IMR-90 (cell line): ENCODE data around the gene ALDH2. TPM values are rescaled to one million over a fixed set of nuclear protein-coding genes. Genes with fewer than 3 reads are reported as not detected.

Source experiments
- ATAC-seq: fragments of 200-7000 bp; cut with Tn5 transposase; 2 replicates; pipeline ENCODE4 v1.9.1; 2020; ENCODE audit warnings: low read depth, mild to moderate bottlenecking, moderate library complexity
- BruUV-seq: library from RNA; stranded (reverse); fragments of 400-500 nt; replicated peaks from 2 replicates; lab custom pipeline; 2021; lab: Mats Ljungman, UMichigan
- CTCF ChIA-PET: fragments of 300-600 bp; formaldehyde crosslinking; extraction: SDS; loops from one replicate; lab custom pipeline; 2021; ENCODE audit warnings: antibody characterized with exemption; lab: Yijun Ruan, JAX
- POLR2A ChIA-PET: fragments of 300-600 bp; sonication (Branson Sonifier 250); formaldehyde crosslinking; loops from one replicate; lab custom pipeline; 2022; ENCODE audit warnings: antibody characterized with exemption; ENCODE audit not compliant: unreplicated experiment; lab: Charles Lee
- DNase-seq: peaks from one replicate; pipeline ENCODE4 v3.0.0; 2013
- H2AFZ ChIP-seq: replicated peaks from 2 replicates; pipeline ENCODE3; 2013; ENCODE audit warnings: low read length, mild to moderate bottlenecking; ENCODE audit not compliant: poor library complexity
- H2AK5ac ChIP-seq: 2 replicates; pipeline ENCODE4 v1.6.1; 2013; ENCODE audit warnings: low read depth, low read length, inconsistent platforms
- H2AK9ac ChIP-seq: replicated peaks from 2 replicates; pipeline ENCODE3; 2013; ENCODE audit warnings: mild to moderate bottlenecking, low read depth, low read length, moderate library complexity; ENCODE audit not compliant: poor library complexity
- H2BK120ac ChIP-seq: 2 replicates; pipeline ENCODE4 v1.6.1; 2013; ENCODE audit warnings: low read depth, low read length, inconsistent platforms
- H2BK15ac ChIP-seq: 3 replicates; pipeline ENCODE4 v1.6.1; 2013; ENCODE audit warnings: low read depth, low read length, inconsistent platforms
- H2BK20ac ChIP-seq: 2 replicates; pipeline ENCODE4 v1.6.1; 2013; ENCODE audit warnings: low read depth, mild to moderate bottlenecking, inconsistent platforms, low read length, moderate library complexity
- H2BK5ac ChIP-seq: 2 replicates; pipeline ENCODE4 v1.6.1; 2013; ENCODE audit warnings: mild to moderate bottlenecking, low read depth, low read length, inconsistent platforms; ENCODE audit not compliant: poor library complexity, severe bottlenecking
- H3K14ac ChIP-seq: replicated peaks from 2 replicates; pipeline ENCODE4 v1.6.1; 2013; ENCODE audit warnings: low read depth, low read length, inconsistent platforms
- H3K18ac ChIP-seq: 2 replicates; pipeline ENCODE4 v1.6.1; 2013; ENCODE audit warnings: low read depth, low read length, control low read depth
- H3K23ac ChIP-seq: 2 replicates; pipeline ENCODE4 v1.6.1; 2013; ENCODE audit warnings: low read depth, low read length, inconsistent platforms
- H3K27ac ChIP-seq: 2 replicates; pipeline ENCODE4 v1.5.1; 2013; ENCODE audit warnings: mild to moderate bottlenecking, control low read depth, low read length; ENCODE audit not compliant: insufficient read depth
- H3K27me3 ChIP-seq: 2 replicates; pipeline ENCODE4 v1.6.1; 2013; ENCODE audit warnings: low read length; ENCODE audit not compliant: control insufficient read depth, insufficient read depth
- H3K36me3 ChIP-seq: 2 replicates; pipeline ENCODE4 v1.6.1; 2013; ENCODE audit warnings: low read length, mixed read lengths; ENCODE audit not compliant: control insufficient read depth, insufficient read depth
- H3K4ac ChIP-seq: 2 replicates; pipeline ENCODE4 v1.6.1; 2013; ENCODE audit warnings: low read depth, low read length, inconsistent platforms
- H3K4me1 ChIP-seq: 2 replicates; pipeline ENCODE4 v1.6.1; 2013; ENCODE audit warnings: low read length, mixed read lengths; ENCODE audit not compliant: control insufficient read depth, insufficient read depth
- H3K4me2 ChIP-seq: 2 replicates; pipeline ENCODE4 v1.6.1; 2013; ENCODE audit warnings: low read depth, mild to moderate bottlenecking, control low read depth, low read length, moderate library complexity
- H3K4me3 ChIP-seq: 2 replicates; pipeline ENCODE4 v1.5.1; 2013; ENCODE audit warnings: low read depth, mild to moderate bottlenecking, control low read depth, low read length, moderate library complexity; ENCODE audit not compliant: insufficient read depth
- H3K56ac ChIP-seq: 2 replicates; pipeline ENCODE4 v1.6.1; 2013; ENCODE audit warnings: low read length, inconsistent platforms; ENCODE audit not compliant: insufficient read depth; ENCODE audit errors: extremely low read depth
- H3K79me1 ChIP-seq, 2 experiments: 2 replicates each; pipeline ENCODE4 v1.6.1; 2013; ENCODE audit warnings: low read length in 2 of 2, inconsistent platforms in 1 of 2, low read depth in 1 of 2
- H3K9ac ChIP-seq: 2 replicates; pipeline ENCODE4 v1.6.1; 2013; ENCODE audit warnings: low read depth, low read length, control low read depth
- H3K9me1 ChIP-seq: 2 replicates; pipeline ENCODE4 v1.6.1; 2013; ENCODE audit warnings: low read length, inconsistent platforms; ENCODE audit not compliant: insufficient read depth
- H3K9me3 ChIP-seq: 2 replicates; pipeline ENCODE4 v1.6.1; 2013; ENCODE audit warnings: low read length; ENCODE audit not compliant: control insufficient read depth, insufficient read depth
- H4K20me1 ChIP-seq: 2 replicates; pipeline ENCODE4 v1.6.1; 2013; ENCODE audit warnings: low read length, inconsistent platforms; ENCODE audit not compliant: insufficient read depth
- H4K5ac ChIP-seq: 2 replicates; pipeline ENCODE4 v1.6.1; 2013; ENCODE audit warnings: mild to moderate bottlenecking, low read depth, low read length, control low read depth
- H4K8ac ChIP-seq, 2 experiments: 2 replicates each; pipeline ENCODE4 v1.6.1; 2013; ENCODE audit warnings: low read depth in 2 of 2, low read length in 2 of 2, control low read depth in 1 of 2, inconsistent platforms in 1 of 2
- H4K91ac ChIP-seq: 2 replicates; pipeline ENCODE4 v1.6.1; 2013; ENCODE audit warnings: low read depth, low read length, inconsistent platforms; ENCODE audit not compliant: insufficient read depth
- BHLHE40 ChIP-seq: fragments of 150-350 bp; IDR thresholded peaks from 2 replicates; pipeline ENCODE4 v1.6.1; 2016; ENCODE audit warnings: mild to moderate bottlenecking, low read depth, low read length
- CHD1 ChIP-seq: IDR thresholded peaks from 2 replicates; pipeline ENCODE4 v1.6.1; 2012; ENCODE audit warnings: low read depth, low read length, improper control_type of control experiment
- CTCF ChIP-seq: conservative IDR thresholded peaks from 2 replicates; pipeline ENCODE4 v1.5.1; 2012; ENCODE audit warnings: mild to moderate bottlenecking, low read depth, low read length, improper control_type of control experiment
- FOS ChIP-seq: fragments of 150-350 bp; IDR thresholded peaks from 2 replicates; pipeline ENCODE4 v1.6.1; 2016; ENCODE audit warnings: low read depth, low read length
- MAFK ChIP-seq: IDR thresholded peaks from 2 replicates; pipeline ENCODE4 v1.6.1; 2012; ENCODE audit warnings: low read depth, low read length, improper control_type of control experiment
- MAZ ChIP-seq: IDR thresholded peaks from 2 replicates; pipeline ENCODE4 v1.6.1; 2012; ENCODE audit warnings: low read depth, mild to moderate bottlenecking, low read length, improper control_type of control experiment, moderate library complexity, borderline replicate concordance
- MXI1 ChIP-seq: IDR thresholded peaks from 2 replicates; pipeline ENCODE4 v1.6.1; 2012; ENCODE audit warnings: low read depth, mild to moderate bottlenecking, low read length, moderate library complexity, borderline replicate concordance
- NFE2L2 ChIP-seq: fragments of 150-350 bp; IDR thresholded peaks from 2 replicates; pipeline ENCODE4 v1.6.1; 2016; ENCODE audit warnings: low read depth, mild to moderate bottlenecking, low read length
- POLR2A ChIP-seq: IDR thresholded peaks from 2 replicates; pipeline ENCODE4 v1.6.1; 2012; ENCODE audit warnings: mild to moderate bottlenecking, low read depth, low read length
- RAD21 ChIP-seq: IDR thresholded peaks from 2 replicates; pipeline ENCODE4 v1.6.1; 2012; ENCODE audit warnings: low read length, improper control_type of control experiment
- RCOR1 ChIP-seq: IDR thresholded peaks from 2 replicates; pipeline ENCODE4 v1.6.1; 2012; ENCODE audit warnings: mild to moderate bottlenecking, low read length, improper control_type of control experiment; ENCODE audit not compliant: insufficient replicate concordance
- RFX5 ChIP-seq: IDR thresholded peaks from 2 replicates; pipeline ENCODE4 v1.8.0; 2012; ENCODE audit warnings: low read depth, mild to moderate bottlenecking, low read length, moderate library complexity
- SMC3 ChIP-seq: fragments of 150-350 bp; IDR thresholded peaks from 2 replicates; pipeline ENCODE4 v1.6.1; 2016; ENCODE audit warnings: low read depth, mild to moderate bottlenecking, antibody characterized with exemption, low read length, moderate library complexity
- WGBS, 2 experiments: methylation state at CpG; one replicate each; pipeline versions ENCODE4 v1.1.5 to v1.1.7; 2013; ENCODE audit warnings: missing lambda C conversion rate in 2 of 2; ENCODE audit not compliant: insufficient read length in 1 of 2; ENCODE audit errors: extremely low coverage in 2 of 2; 5-methylcytosine and 5-hydroxymethylcytosine counted together
- dilution Hi-C: fragments of 300-500 bp; cut with HindIII; formaldehyde crosslinking; loops from one replicate; pipeline ENCODE4 v1.14.3; 2018; ENCODE audit warnings: low sequenced_read_pairs; ENCODE audit not compliant: unreplicated experiment
- in situ Hi-C: fragments of 300-500 bp; cut with MboI; formaldehyde crosslinking; loops from 3 replicates; pipeline ENCODE4 v1.14.3; 2019; ENCODE audit warnings: low sequenced_read_pairs, inconsistent platforms, mixed read lengths
- intact Hi-C: fragments of 100-400 bp; cut with micrococcal nuclease; formaldehyde crosslinking; loops from 2 replicates; pipeline ENCODE4 v1.10.0; 2022
- polyA plus RNA-seq, 3 experiments: library from polyadenylated mRNA; depleted of rRNA; stranded (reverse); fragments of >200 nt; gene quantifications; 2 replicates each; pipeline ENCODE4 v1.2.3, GENCODE V29; 2012; ENCODE audit warnings: low replicate concordance in 1 of 3
- total RNA-seq: library from RNA; depleted of rRNA; stranded (reverse); fragments of >200 nt; gene quantifications from 2 replicates; pipeline ENCODE4 v1.2.3, GENCODE V29; 2012
- TF ChIP-seq, protein P1 (sequence below): fragments of 150-350 bp; IDR thresholded peaks from 2 replicates; pipeline ENCODE4 v1.6.1; 2017; ENCODE audit warnings: mild to moderate bottlenecking, antibody characterized with exemption, low read length, low read depth

Gene ALDH2
- total and polyA plus RNA-seq, 2 of the 4 experiments (the other 2 are of a cell fraction), result 16.0 to 41.2 TPM

- Histone ChIP-seq H3K9me1 (no peaks in the 10 kb centered on the region), H3K23ac (no peak overlapping the region), H3K9ac (no peak overlapping the region), H3K4me3 (no peak overlapping the region), H2BK120ac (no peak overlapping the region), H3K79me1 (no peaks in the 10 kb centered on the region), H3K14ac (no peak overlapping the region), H3K9me3 (no peaks in the 10 kb centered on the region), H2AK9ac (no peak overlapping the region), H3K4ac (no peak overlapping the region), H3K36me3 (no peaks in the 10 kb centered on the region), H3K27me3 (peaks cover 8% of the 10 kb centered on the region), H4K8ac (no peak overlapping the region), H4K5ac (no peak overlapping the region), H2BK5ac (no peak overlapping the region), H2BK15ac (no peak overlapping the region), H2AFZ (no peak overlapping the region), H2AK5ac (no peak overlapping the region), H4K20me1 (no peaks in the 10 kb centered on the region), H3K4me2 (no peak overlapping the region), H2BK20ac (no peak overlapping the region), H3K27ac (no peak overlapping the region), H4K91ac (no peak overlapping the region), H3K56ac (no peak overlapping the region), H3K18ac (no peak overlapping the region), H3K4me1 (no peaks in the 10 kb centered on the region)
- dilution Hi-C loops, result no loop called here
- no peak for TF ChIP-seq MAFK
- no peak for TF ChIP-seq BHLHE40
- TF ChIP-seq RCOR1, result no peak
- no peak for TF ChIP-seq SMC3
- no peak for TF ChIP-seq FOS
- TF ChIP-seq, protein P1, sequence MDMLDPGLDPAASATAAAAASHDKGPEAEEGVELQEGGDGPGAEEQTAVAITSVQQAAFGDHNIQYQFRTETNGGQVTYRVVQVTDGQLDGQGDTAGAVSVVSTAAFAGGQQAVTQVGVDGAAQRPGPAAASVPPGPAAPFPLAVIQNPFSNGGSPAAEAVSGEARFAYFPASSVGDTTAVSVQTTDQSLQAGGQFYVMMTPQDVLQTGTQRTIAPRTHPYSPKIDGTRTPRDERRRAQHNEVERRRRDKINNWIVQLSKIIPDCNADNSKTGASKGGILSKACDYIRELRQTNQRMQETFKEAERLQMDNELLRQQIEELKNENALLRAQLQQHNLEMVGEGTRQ, result no peak
- TF ChIP-seq RFX5, result no peak
- no peak for TF ChIP-seq NFE2L2
- no peak for TF ChIP-seq RAD21
- no peak for TF ChIP-seq MXI1
- no peak for TF ChIP-seq CHD1
- TF ChIP-seq MAZ, result no peak
- TF ChIP-seq CTCF, result no peak
- TF ChIP-seq POLR2A, result no peak
- in situ Hi-C loops, result no loop called here
- intact Hi-C loops, result no loop called here
- ChIA-PET POLR2A (no interaction called here), CTCF (interaction anchor here (1.0 kb wide), 1 partner anchor 14 kb away, joined by 3 read pairs; no protein-coding TSS in a partner anchor)
- BruUV-seq, result no TSS peak
- ATAC-seq (no peak), DNase-seq (no peak)
- WGBS, 2 experiments, result no CpG with 5 or more reads among the region's 2 CpGs
Measured at GRCh38 chr12:111826992-111827391, 60.3 kb downstream of the ALDH2 start.
